HepG2 (cell line): Measurements from ENCODE around the gene PLXNA4. TPM values are rescaled to one million over a fixed set of nuclear protein-coding genes. Genes with fewer than 3 reads are reported as not detected.

Experiments
- ATAC-seq: fragments of 200-7000 bp; cut with Tn5 transposase; 3 replicates; pipeline ENCODE4 v1.9.1; 2020; ENCODE audit warnings: mild to moderate bottlenecking, moderate library complexity
- BruUV-seq: library from RNA; stranded (reverse); fragments of 400-500 nt; replicated peaks from 2 replicates; lab custom pipeline; 2021; lab: Mats Ljungman, UMichigan
- CTCF ChIA-PET: fragments of 300-600 bp; formaldehyde crosslinking; extraction: SDS; loops from one replicate; lab custom pipeline; 2021; ENCODE audit warnings: low total read pairs, inconsistent platforms, low intra/inter-chr PET ratio; lab: Yijun Ruan, JAX
- POLR2A ChIA-PET: fragments of 350-600 bp; sonication (Branson Sonifier 250); formaldehyde crosslinking; loops from one replicate; lab custom pipeline; 2020; ENCODE audit warnings: antibody characterized with exemption, inconsistent platforms; lab: Yijun Ruan, JAX
- DNase-seq: peaks from one replicate; pipeline ENCODE4 v3.0.0-alpha.2; 2015; ENCODE audit warnings: low spot score
- FAIRE-seq: peaks from 3 replicates; lab custom pipeline; 2011; peaks lifted over from hg19 to GRCh38; lab: Jason Lieb, UNC
- H2AFZ ChIP-seq: one replicate; pipeline ENCODE4 v1.6.1; 2011; ENCODE audit warnings: low read length, inconsistent platforms
- H3K27ac ChIP-seq: fragments of 300-600 bp; 3 replicates; pipeline ENCODE4 v1.8.0; 2011; ENCODE audit warnings: mixed run types, mild to moderate bottlenecking, mixed read lengths, low read length, inconsistent platforms; ENCODE audit not compliant: insufficient read depth; ENCODE audit errors: extremely low read length
- H3K27me3 ChIP-seq, 2 experiments: fragments of 200-600 bp in 1 of 2; 2 replicates in 1 of 2; 3 replicates in 1 of 2; pipeline versions ENCODE4 v1.6.0 to v1.8.0; 2011; ENCODE audit warnings: low read length in 2 of 2, mild to moderate bottlenecking in 2 of 2, moderate library complexity in 2 of 2, inconsistent platforms in 1 of 2; ENCODE audit not compliant: insufficient read depth in 2 of 2, control insufficient read depth in 1 of 2
- H3K36me3 ChIP-seq, 2 experiments: fragments of 200-600 bp in 1 of 2; replicated peaks in 1 of 2; 2 replicates in 1 of 2; 3 replicates in 1 of 2; pipeline versions ENCODE4 v1.5.1 to v1.8.0; 2011; ENCODE audit warnings: low read length in 2 of 2, inconsistent platforms in 1 of 2; ENCODE audit not compliant: insufficient read depth in 2 of 2, control insufficient read depth in 1 of 2
- H3K4me1 ChIP-seq: 2 replicates; pipeline ENCODE4 v1.5.1; 2012; ENCODE audit warnings: low read length, inconsistent platforms; ENCODE audit not compliant: insufficient read depth
- H3K4me2 ChIP-seq: 2 replicates; pipeline ENCODE4 v1.6.0; 2011; ENCODE audit warnings: low read depth, low read length, inconsistent platforms
- H3K4me3 ChIP-seq, 3 experiments: fragments of 200-600 bp in 1 of 3; sonication (generic), shearing (Covaris generic) in 1 of 3; replicated peaks in 1 of 3; 2 replicates each; pipeline ENCODE4 v1.5.1; 2011 to 2016; ENCODE audit warnings: low read length in 3 of 3, inconsistent platforms in 2 of 3, low read depth in 2 of 3, mild to moderate bottlenecking in 2 of 3, control low read depth in 1 of 3, mixed read lengths in 1 of 3; ENCODE audit not compliant: insufficient read depth in 1 of 3
- H3K79me2 ChIP-seq: one replicate; pipeline ENCODE4 v1.6.1; 2011; ENCODE audit warnings: low read length, inconsistent platforms; ENCODE audit not compliant: insufficient read depth
- H3K9ac ChIP-seq: 2 replicates; pipeline ENCODE4 v1.6.0; 2011; ENCODE audit warnings: mild to moderate bottlenecking, low read depth, low read length, inconsistent platforms; ENCODE audit not compliant: insufficient read depth
- H3K9me3 ChIP-seq: 2 replicates; pipeline ENCODE4 v1.5.1; 2012; ENCODE audit warnings: mild to moderate bottlenecking, low read length
- H4K20me1 ChIP-seq: 2 replicates; pipeline ENCODE4 v1.6.0; 2011; ENCODE audit warnings: inconsistent platforms, mild to moderate bottlenecking, low read length, moderate library complexity; ENCODE audit not compliant: insufficient read depth
- ARID5B ChIP-seq: IDR thresholded peaks from 2 replicates; pipeline ENCODE4 v1.4.0; 2020; ENCODE audit warnings: mild to moderate bottlenecking, missing genetic modification reagents
- BCL3 ChIP-seq: sonication (generic); formaldehyde crosslinking; IDR thresholded peaks from 2 replicates; pipeline ENCODE4 v1.5.1; 2020; ENCODE audit warnings: mild to moderate bottlenecking, missing genetic modification reagents, moderate library complexity
- BRD4 ChIP-seq: sonication (generic); formaldehyde crosslinking; IDR thresholded peaks from 2 replicates; pipeline ENCODE4 v1.4.0; 2020; ENCODE audit warnings: missing genetic modification reagents
- CENPX ChIP-seq: sonication (generic); formaldehyde crosslinking; IDR thresholded peaks from 2 replicates; pipeline ENCODE4 v1.9.0; 2021; ENCODE audit warnings: mild to moderate bottlenecking, missing genetic modification reagents, moderate library complexity
- HHEX ChIP-seq: IDR thresholded peaks from 2 replicates; pipeline ENCODE4 v1.6.1; 2016; ENCODE audit warnings: control low read depth
- JDP2 ChIP-seq: sonication (generic); formaldehyde crosslinking; IDR thresholded peaks from 2 replicates; pipeline ENCODE4 v1.8.1; 2022; ENCODE audit warnings: missing genetic modification reagents, borderline replicate concordance
- MATR3 ChIP-seq: sonication (generic); formaldehyde crosslinking; IDR thresholded peaks from 2 replicates; pipeline ENCODE4 v1.4.0; 2020; ENCODE audit warnings: missing genetic modification reagents
- SALL2 ChIP-seq: sonication (generic); formaldehyde crosslinking; IDR thresholded peaks from 2 replicates; pipeline ENCODE4 v1.8.1; 2023; ENCODE audit warnings: mild to moderate bottlenecking, missing genetic modification reagents, inconsistent platforms
- STAT5B ChIP-seq: sonication (generic); formaldehyde crosslinking; IDR thresholded peaks from 2 replicates; pipeline ENCODE4 v1.4.0; 2020; ENCODE audit warnings: missing genetic modification reagents
- ZNF274 ChIP-seq: sonication (generic); formaldehyde crosslinking; IDR thresholded peaks from 2 replicates; pipeline ENCODE4 v1.5.1; 2020; ENCODE audit warnings: mild to moderate bottlenecking, missing genetic modification reagents
- ZNF709 ChIP-seq: sonication (generic); formaldehyde crosslinking; IDR thresholded peaks from 2 replicates; pipeline ENCODE4 v1.5.0; 2020; ENCODE audit warnings: mild to moderate bottlenecking, missing genetic modification reagents
- WGBS: methylation state at CpG from one replicate; pipeline ENCODE4 v1.1.6; 2017; ENCODE audit warnings: low lambda C conversion rate; 5-methylcytosine and 5-hydroxymethylcytosine counted together
- in situ Hi-C: cut with HindIII; loops from 2 replicates; pipeline ENCODE4 v1.10.0; 2017; ENCODE audit warnings: low pct_unique_long_range_greater_than_20kb; ENCODE audit not compliant: extremely low pct_ligation_motif_present
- intact Hi-C: fragments of 100-400 bp; cut with micrococcal nuclease; formaldehyde crosslinking; loops from one replicate; pipeline ENCODE4 v1.10.0; 2022; ENCODE audit not compliant: unreplicated experiment
- polyA plus RNA-seq, 8 experiments: library from polyadenylated mRNA; depleted of rRNA in 3 of 8; stranded (reverse) in 7 of 8; unstranded in 1 of 8; fragments of >200 nt; fragmentation: Illumina TruSeq in 4 of 8; extraction: Trizol in 4 of 8; gene quantifications; 2 replicates each; pipeline versions ENCODE4 v1.2.1 to v1.2.3, GENCODE V29; 2011 to 2016; ENCODE audit warnings: low read depth in 4 of 8, missing spikeins in 1 of 8, mixed read lengths in 1 of 8; ENCODE audit not compliant: insufficient read depth in 1 of 8
- total RNA-seq, 5 experiments: library from RNA; depleted of rRNA; stranded (reverse); fragments of >200 nt; fragmentation: Illumina TruSeq; extraction: Trizol; gene quantifications; 2 replicates each; pipeline ENCODE4 v1.2.3, GENCODE V29; 2016; ENCODE audit warnings: low read depth in 1 of 5
- TF ChIP-seq, protein P1 (sequence below): sonication (generic); formaldehyde crosslinking; IDR thresholded peaks from 2 replicates; pipeline ENCODE4 v1.8.1; 2023; ENCODE audit warnings: mild to moderate bottlenecking, missing genetic modification reagents, borderline replicate concordance
- TF ChIP-seq, protein P2 (sequence below): sonication (generic); formaldehyde crosslinking; conservative IDR thresholded peaks from 2 replicates; pipeline ENCODE4 v1.5.0; 2020; ENCODE audit warnings: missing genetic modification reagents

The PLXNA4 gene
- total and polyA plus RNA-seq, 2 of the 13 experiments (the other 11 are each of a cell fraction or from before 2014, with no cell fraction given), result 0.01 to 0.04 TPM

- TF ChIP-seq, protein P1, sequence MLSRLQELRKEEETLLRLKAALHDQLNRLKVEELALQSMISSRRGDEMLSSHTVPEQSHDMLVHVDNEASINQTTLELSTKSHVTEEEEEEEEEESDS (CRISPR knock-in tag), result no peak
Observed at GRCh38 chr7:132425942-132426341, 150.3 kb downstream of the PLXNA4 start (continued).

GRCh38 chr7:132424821-132425724, 151.2 kb downstream of the PLXNA4 start:
- H3K9me3 ChIP-seq, result no peaks in the 10 kb centered on the region
- no peak overlapping the region for H3K27ac ChIP-seq
- H3K9ac ChIP-seq, result no peak overlapping the region
- in situ Hi-C loops (no loop called here), intact Hi-C loops (no loop called here)
- POLR2A ChIA-PET, result no interaction called here
- no peaks in the 10 kb centered on the region for H4K20me1 ChIP-seq
- 39% methylated on average over 9 of the region's 15 CpGs for WGBS
- FAIRE-seq, result no peak
- CTCF ChIA-PET, result no interaction called here
- BruUV-seq, result no TSS peak
- H3K4me3 ChIP-seq, result no peak overlapping the region
- no peaks in the 10 kb centered on the region for H3K36me3 ChIP-seq
- peaks cover 1 to 36% of the 10 kb centered on the region in 2 experiments; a peak in 1 of 5 replicates for H3K27me3 ChIP-seq
- H3K4me1 ChIP-seq, result no peaks in the 10 kb centered on the region
- no peak for DNase-seq
- H2AFZ ChIP-seq, result no peak overlapping the region
- ATAC-seq, result no peak
- no peaks in the 10 kb centered on the region for H3K79me2 ChIP-seq
- no peak overlapping the region for H3K4me2 ChIP-seq
- TF ChIP-seq BCL3 (CRISPR knock-in tag), result no peak
- TF ChIP-seq STAT5B (CRISPR knock-in tag), result no peak
- no peak for TF ChIP-seq ZNF274
- no peak for TF ChIP-seq BRD4 (CRISPR knock-in tag)
- TF ChIP-seq HHEX, result no peak
- TF ChIP-seq, protein P2, sequence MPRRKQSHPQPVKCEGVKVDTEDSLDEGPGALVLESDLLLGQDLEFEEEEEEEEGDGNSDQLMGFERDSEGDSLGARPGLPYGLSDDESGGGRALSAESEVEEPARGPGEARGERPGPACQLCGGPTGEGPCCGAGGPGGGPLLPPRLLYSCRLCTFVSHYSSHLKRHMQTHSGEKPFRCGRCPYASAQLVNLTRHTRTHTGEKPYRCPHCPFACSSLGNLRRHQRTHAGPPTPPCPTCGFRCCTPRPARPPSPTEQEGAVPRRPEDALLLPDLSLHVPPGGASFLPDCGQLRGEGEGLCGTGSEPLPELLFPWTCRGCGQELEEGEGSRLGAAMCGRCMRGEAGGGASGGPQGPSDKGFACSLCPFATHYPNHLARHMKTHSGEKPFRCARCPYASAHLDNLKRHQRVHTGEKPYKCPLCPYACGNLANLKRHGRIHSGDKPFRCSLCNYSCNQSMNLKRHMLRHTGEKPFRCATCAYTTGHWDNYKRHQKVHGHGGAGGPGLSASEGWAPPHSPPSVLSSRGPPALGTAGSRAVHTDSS (CRISPR knock-in tag), result no peak
- no peak for TF ChIP-seq CENPX (CRISPR knock-in tag)
- no peak for TF ChIP-seq MATR3
- no peak for TF ChIP-seq JDP2 (CRISPR knock-in tag)
- no peak for TF ChIP-seq SALL2 (CRISPR knock-in tag)
- no peak for TF ChIP-seq ARID5B (CRISPR knock-in tag)
- no peak for TF ChIP-seq ZNF709 (CRISPR knock-in tag)
